ENCODE measurements around the gene LAT.

The LAT gene

DNA sequence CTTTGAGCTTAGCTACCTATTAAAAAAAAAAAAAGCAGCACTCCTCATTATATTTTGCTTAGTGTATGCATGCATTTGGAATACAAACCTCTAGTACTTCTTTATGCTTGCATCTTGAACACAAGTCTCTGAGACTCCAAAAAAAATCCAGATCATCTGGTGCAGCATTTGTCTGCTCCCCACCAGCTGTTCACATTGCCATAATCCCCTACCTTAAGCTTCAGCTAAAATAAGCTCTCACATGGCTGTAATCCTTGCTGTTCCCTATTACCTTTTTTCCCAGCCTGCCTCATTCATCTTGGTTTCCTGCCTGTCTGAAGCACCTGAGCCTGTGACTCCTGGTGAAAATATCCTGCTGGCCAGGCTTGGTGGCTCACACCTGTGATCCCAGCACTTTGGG is 41.6 kb upstream of the LAT start:
- TF ChIP-seq, protein P1, sequence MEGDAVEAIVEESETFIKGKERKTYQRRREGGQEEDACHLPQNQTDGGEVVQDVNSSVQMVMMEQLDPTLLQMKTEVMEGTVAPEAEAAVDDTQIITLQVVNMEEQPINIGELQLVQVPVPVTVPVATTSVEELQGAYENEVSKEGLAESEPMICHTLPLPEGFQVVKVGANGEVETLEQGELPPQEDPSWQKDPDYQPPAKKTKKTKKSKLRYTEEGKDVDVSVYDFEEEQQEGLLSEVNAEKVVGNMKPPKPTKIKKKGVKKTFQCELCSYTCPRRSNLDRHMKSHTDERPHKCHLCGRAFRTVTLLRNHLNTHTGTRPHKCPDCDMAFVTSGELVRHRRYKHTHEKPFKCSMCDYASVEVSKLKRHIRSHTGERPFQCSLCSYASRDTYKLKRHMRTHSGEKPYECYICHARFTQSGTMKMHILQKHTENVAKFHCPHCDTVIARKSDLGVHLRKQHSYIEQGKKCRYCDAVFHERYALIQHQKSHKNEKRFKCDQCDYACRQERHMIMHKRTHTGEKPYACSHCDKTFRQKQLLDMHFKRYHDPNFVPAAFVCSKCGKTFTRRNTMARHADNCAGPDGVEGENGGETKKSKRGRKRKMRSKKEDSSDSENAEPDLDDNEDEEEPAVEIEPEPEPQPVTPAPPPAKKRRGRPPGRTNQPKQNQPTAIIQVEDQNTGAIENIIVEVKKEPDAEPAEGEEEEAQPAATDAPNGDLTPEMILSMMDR (IDR thresholded peaks at IDR 0.05; ENCODE audit: insufficient read depth, missing control alignments): no peak
- FAIRE-seq (peak; percentile 88), DNase-seq (ENCODE audit: insufficient read length, low spot score) (peak; percentile 67)

DNA sequence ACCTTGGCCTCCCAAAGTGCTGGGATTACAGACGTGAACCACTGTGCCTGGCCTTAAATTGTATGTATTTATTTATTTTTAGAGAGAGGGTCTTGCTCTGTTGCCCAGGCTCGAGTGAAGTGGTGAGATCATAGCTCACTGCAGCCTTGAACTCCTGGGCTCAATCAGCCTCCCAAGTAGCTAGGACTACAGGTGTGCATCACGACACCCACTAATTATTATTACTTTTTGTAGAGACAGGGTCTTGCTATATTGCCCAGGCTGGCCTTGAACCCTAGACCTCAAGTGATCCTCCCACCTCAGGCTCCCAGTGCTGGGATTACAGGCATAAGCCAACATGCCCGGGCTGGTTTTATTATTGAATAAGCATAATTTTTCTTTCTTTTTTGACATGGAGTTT is 38.2 kb upstream of the LAT start:
- no peak for DNase-seq (ENCODE audit: insufficient read length, low spot score)
- TF ChIP-seq, protein P1 (IDR thresholded peaks at IDR 0.05; ENCODE audit: insufficient read depth, missing control alignments): no peak
- no peak for FAIRE-seq

- no peak for FAIRE-seq
- DNase-seq (ENCODE audit: insufficient read length, low spot score): peak; percentile 98
- TF ChIP-seq, protein P1 (IDR thresholded peaks at IDR 0.05; ENCODE audit: insufficient read depth, missing control alignments): no peak
These were observed 34.0 kb upstream of the LAT start, which contains the start of gene NFATC2IP for GRCh38 chr16:28950648-28951409. Gene NFATC2IP (plus strand): TSS chr16:28950937. CDS start chr16:28951012, 75 bp downstream.

GRCh38 chr16:28951410-28951943 is 33.4 kb upstream of the LAT start:
- DNase-seq (ENCODE audit: insufficient read length, low spot score) (no peak), FAIRE-seq (no peak)
- TF ChIP-seq, protein P1 (IDR thresholded peaks at IDR 0.05; ENCODE audit: insufficient read depth, missing control alignments): no peak

GRCh38 chr16:28958216-28958615 is 26.6 kb upstream of the LAT start:
- DNase-seq (ENCODE audit: insufficient read length, low spot score): no peak
- TF ChIP-seq, protein P1 (IDR thresholded peaks at IDR 0.05; ENCODE audit: insufficient read depth, missing control alignments): no peak

DNA sequence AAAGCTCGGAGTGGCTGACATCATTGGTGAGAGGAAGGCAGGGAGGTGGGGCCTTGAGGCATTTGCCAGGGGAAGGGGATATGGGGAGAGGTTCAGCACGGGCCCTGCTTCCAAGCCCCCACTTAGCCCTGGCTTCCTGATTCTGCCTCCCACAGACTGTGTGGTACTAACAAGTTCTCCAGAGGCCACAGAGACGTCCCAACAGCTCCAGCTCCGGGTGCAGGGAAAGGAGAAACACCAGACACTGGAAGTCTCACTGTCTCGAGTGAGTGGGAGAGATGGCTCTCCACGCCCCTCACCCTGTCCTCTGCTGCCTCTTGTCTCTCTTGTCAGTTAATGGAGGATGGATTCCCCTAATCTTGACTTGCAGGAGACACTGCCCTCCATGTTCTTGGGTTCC is 26.0 kb upstream of the LAT start:
- FAIRE-seq (no peak), DNase-seq (ENCODE audit: insufficient read length, low spot score) (no peak)
- TF ChIP-seq, protein P1 (IDR thresholded peaks at IDR 0.05; ENCODE audit: insufficient read depth, missing control alignments): no peak

More at GRCh38 chr16:28958216-28958615, 26.6 kb upstream of the LAT start:
- FAIRE-seq: no peak

- no peak for DNase-seq (ENCODE audit: insufficient read length, low spot score)
- TF ChIP-seq, protein P1 (IDR thresholded peaks at IDR 0.05; ENCODE audit: insufficient read depth, missing control alignments): no peak
- no peak for FAIRE-seq
These were observed 20.8 kb upstream of the LAT start for GRCh38 chr16:28964072-28964471.

Data from D721Med (cell line).